KMS-11 (cell line): ENCODE measurements around the gene SLC27A6.
"Not testable (repeated sequence)": the region's sequence is repeated elsewhere in the genome, so short reads cannot be mapped to it uniquely, and the experiment has no call there.

Experiments
- H2AFZ ChIP-seq: fragments of 200-600 bp; sonication (generic); 2 replicates; pipeline ENCODE4 v1.6.1; 2016; ENCODE audit warnings: antibody characterized with exemption, mixed run types, low read depth
- H3K27ac ChIP-seq: fragments of 200-600 bp; sonication (generic); 2 replicates; pipeline ENCODE4 v1.6.1; 2016; ENCODE audit warnings: mild to moderate bottlenecking, mixed run types
- H3K27me3 ChIP-seq: fragments of 200-600 bp; sonication (generic); 2 replicates; pipeline ENCODE4 v1.6.1; 2017; ENCODE audit warnings: mild to moderate bottlenecking, low read depth, mixed run types, moderate library complexity; ENCODE audit not compliant: insufficient read depth
- H3K36me3 ChIP-seq: fragments of 200-600 bp; sonication (generic); 2 replicates; pipeline ENCODE4 v1.6.1; 2017; ENCODE audit warnings: mild to moderate bottlenecking, mixed run types; ENCODE audit not compliant: insufficient read depth
- H3K4me1 ChIP-seq: fragments of 200-600 bp; sonication (generic); 2 replicates; pipeline ENCODE4 v1.6.1; 2016; ENCODE audit warnings: mild to moderate bottlenecking, low read depth, mixed run types; ENCODE audit not compliant: poor library complexity, severe bottlenecking
- H3K4me2 ChIP-seq: fragments of 200-600 bp; sonication (generic); 2 replicates; pipeline ENCODE4 v1.7.0; 2016; ENCODE audit warnings: mild to moderate bottlenecking, mixed run types
- H3K4me3 ChIP-seq: fragments of 200-600 bp; sonication (generic); IDR thresholded peaks from 2 replicates; pipeline ENCODE4 v1.6.1; 2017; ENCODE audit warnings: low read depth, low read length, mixed read lengths; ENCODE audit not compliant: insufficient read depth
- H3K79me2 ChIP-seq: fragments of 200-600 bp; sonication (generic); 2 replicates; pipeline ENCODE4 v1.6.1; 2016; ENCODE audit warnings: low read depth, mixed run types; ENCODE audit not compliant: insufficient read depth
- H3K9ac ChIP-seq: fragments of 200-600 bp; sonication (generic); 2 replicates; pipeline ENCODE4 v1.6.1; 2016; ENCODE audit warnings: mild to moderate bottlenecking, mixed run types
- H4K20me1 ChIP-seq: fragments of 200-600 bp; sonication (generic); 2 replicates; pipeline ENCODE4 v1.6.1; 2016; ENCODE audit warnings: mild to moderate bottlenecking, mixed run types; ENCODE audit not compliant: insufficient read depth
- CTCF ChIP-seq: fragments of 200-600 bp; sonication (generic); conservative IDR thresholded peaks from 2 replicates; pipeline ENCODE4 v1.6.1; 2017; ENCODE audit warnings: low read depth, mild to moderate bottlenecking, antibody characterized with exemption, low read length, moderate library complexity, mixed read lengths

Gene SLC27A6

GRCh38 chr5:129021744-129022143, 56.5 kb downstream of the SLC27A6 start:
- no peaks in the 10 kb centered on the region for H3K36me3 ChIP-seq
- no peak overlapping the region for H3K4me2 ChIP-seq
- no peak overlapping the region for H2AFZ ChIP-seq
- H4K20me1 ChIP-seq = no peaks in the 10 kb centered on the region
- no peaks in the 10 kb centered on the region for H3K27me3 ChIP-seq
- TF ChIP-seq CTCF = no peak
- H3K79me2 ChIP-seq = no peaks in the 10 kb centered on the region
- no peak overlapping the region for H3K4me3 ChIP-seq
- H3K27ac ChIP-seq = no peak overlapping the region
- H3K4me1 ChIP-seq = no peaks in the 10 kb centered on the region
- H3K9ac ChIP-seq = no peak overlapping the region

- Histone ChIP-seq H3K36me3 (no peaks in the 10 kb centered on the region), H2AFZ (no peak overlapping the region), H3K79me2 (no peaks in the 10 kb centered on the region), H3K27ac (no peak overlapping the region), H3K9ac (no peak overlapping the region), H3K27me3 (no peaks in the 10 kb centered on the region), H4K20me1 (no peaks in the 10 kb centered on the region), H3K4me2 (no peak overlapping the region), H3K4me3 (no peak overlapping the region), H3K4me1 (no peaks in the 10 kb centered on the region)
- TF ChIP-seq CTCF = no peak
These were observed 57.3 kb downstream of the SLC27A6 start for GRCh38 chr5:129022599-129022998.

GRCh38 chr5:129027260-129027659, 62.0 kb downstream of the SLC27A6 start:
- Histone ChIP-seq H3K79me2 (no peaks in the 10 kb centered on the region), H3K27me3 (no peaks in the 10 kb centered on the region), H3K36me3 (no peaks in the 10 kb centered on the region), H3K4me2 (no peak overlapping the region), H3K4me1 (no peaks in the 10 kb centered on the region), H2AFZ (no peak overlapping the region), H3K27ac (no peak overlapping the region), H3K9ac (no peak overlapping the region), H4K20me1 (no peaks in the 10 kb centered on the region), H3K4me3 (no peak overlapping the region)
- TF ChIP-seq CTCF = no peak

GRCh38 chr5:129031886-129032683, 66.8 kb downstream of the SLC27A6 start:
- Histone ChIP-seq H3K4me3 (no peak overlapping the region), H3K36me3 (no peaks in the 10 kb centered on the region), H3K4me1 (no peaks in the 10 kb centered on the region), H3K79me2 (no peaks in the 10 kb centered on the region), H3K27me3 (no peaks in the 10 kb centered on the region), H3K4me2 (no peak overlapping the region), H4K20me1 (no peaks in the 10 kb centered on the region), H3K9ac (no peak overlapping the region), H2AFZ (no peak overlapping the region), H3K27ac (no peak overlapping the region)
- no peak for TF ChIP-seq CTCF

GRCh38 chr5:129036257-129036656, 71.0 kb downstream of the SLC27A6 start:
- H4K20me1 ChIP-seq, H3K4me1 ChIP-seq, H3K4me3 ChIP-seq, H3K27me3 ChIP-seq, H3K9ac ChIP-seq, H3K36me3 ChIP-seq, H3K4me2 ChIP-seq, H3K27ac ChIP-seq, H2AFZ ChIP-seq, H3K79me2 ChIP-seq: not testable (repeated sequence)
